KMS-11 (cell line): Measurements from ENCODE around the gene KCNQ1.

ENCODE experiments used
- H2AFZ ChIP-seq: fragments of 200-600 bp; sonication (generic); 2 replicates; pipeline ENCODE4 v1.6.1; 2016; ENCODE audit warnings: antibody characterized with exemption, mixed run types, low read depth
- H3K27ac ChIP-seq: fragments of 200-600 bp; sonication (generic); 2 replicates; pipeline ENCODE4 v1.6.1; 2016; ENCODE audit warnings: mild to moderate bottlenecking, mixed run types
- H3K27me3 ChIP-seq: fragments of 200-600 bp; sonication (generic); 2 replicates; pipeline ENCODE4 v1.6.1; 2017; ENCODE audit warnings: mild to moderate bottlenecking, low read depth, mixed run types, moderate library complexity; ENCODE audit not compliant: insufficient read depth
- H3K36me3 ChIP-seq: fragments of 200-600 bp; sonication (generic); 2 replicates; pipeline ENCODE4 v1.6.1; 2017; ENCODE audit warnings: mild to moderate bottlenecking, mixed run types; ENCODE audit not compliant: insufficient read depth
- H3K4me1 ChIP-seq: fragments of 200-600 bp; sonication (generic); 2 replicates; pipeline ENCODE4 v1.6.1; 2016; ENCODE audit warnings: mild to moderate bottlenecking, low read depth, mixed run types; ENCODE audit not compliant: poor library complexity, severe bottlenecking
- H3K4me2 ChIP-seq: fragments of 200-600 bp; sonication (generic); 2 replicates; pipeline ENCODE4 v1.7.0; 2016; ENCODE audit warnings: mild to moderate bottlenecking, mixed run types
- H3K4me3 ChIP-seq: fragments of 200-600 bp; sonication (generic); IDR thresholded peaks from 2 replicates; pipeline ENCODE4 v1.6.1; 2017; ENCODE audit warnings: low read depth, low read length, mixed read lengths; ENCODE audit not compliant: insufficient read depth
- H3K79me2 ChIP-seq: fragments of 200-600 bp; sonication (generic); 2 replicates; pipeline ENCODE4 v1.6.1; 2016; ENCODE audit warnings: low read depth, mixed run types; ENCODE audit not compliant: insufficient read depth
- H3K9ac ChIP-seq: fragments of 200-600 bp; sonication (generic); 2 replicates; pipeline ENCODE4 v1.6.1; 2016; ENCODE audit warnings: mild to moderate bottlenecking, mixed run types
- H4K20me1 ChIP-seq: fragments of 200-600 bp; sonication (generic); 2 replicates; pipeline ENCODE4 v1.6.1; 2016; ENCODE audit warnings: mild to moderate bottlenecking, mixed run types; ENCODE audit not compliant: insufficient read depth
- TF ChIP-seq, protein P1 (sequence below): fragments of 200-600 bp; sonication (generic); conservative IDR thresholded peaks from 2 replicates; pipeline ENCODE4 v1.6.1; 2017; ENCODE audit warnings: low read depth, mild to moderate bottlenecking, antibody characterized with exemption, low read length, moderate library complexity, mixed read lengths

Gene KCNQ1

DNA sequence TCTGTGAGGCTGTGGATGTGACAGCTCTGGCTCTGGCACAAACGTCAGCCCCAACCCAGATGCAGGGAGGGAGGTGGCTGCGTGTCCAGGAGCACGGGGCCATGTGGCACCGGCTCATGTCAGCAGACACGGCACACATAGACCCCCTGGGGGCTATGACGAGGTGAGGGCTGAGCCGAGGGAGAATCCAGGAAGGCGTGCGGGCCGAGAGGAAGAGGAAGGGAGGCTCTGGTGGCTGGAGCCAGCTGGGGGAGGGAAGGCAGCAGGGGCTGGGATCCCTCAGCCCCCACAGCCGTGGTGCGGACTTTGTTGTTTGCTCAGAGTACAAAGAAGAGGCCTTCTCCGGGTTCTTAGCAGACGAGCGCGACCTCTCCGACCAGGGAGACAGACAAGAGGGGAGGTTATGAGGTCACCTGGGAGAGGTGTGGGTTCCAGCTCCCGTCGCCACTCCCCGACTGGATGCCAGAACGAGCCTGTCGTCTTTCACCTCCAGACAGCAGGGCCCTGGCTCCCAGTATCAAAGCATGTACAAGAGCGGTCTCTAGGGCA lies 394.7 kb downstream of the KCNQ1 start:
- H3K27ac ChIP-seq = no peak overlapping the region
- no peaks in the 10 kb centered on the region for H3K4me1 ChIP-seq
- H4K20me1 ChIP-seq = no peaks in the 10 kb centered on the region
- no peaks in the 10 kb centered on the region for H3K27me3 ChIP-seq
- no peaks in the 10 kb centered on the region for H3K36me3 ChIP-seq
- H3K4me2 ChIP-seq = no peak overlapping the region
- H3K9ac ChIP-seq = no peak overlapping the region
- TF ChIP-seq, protein P1, sequence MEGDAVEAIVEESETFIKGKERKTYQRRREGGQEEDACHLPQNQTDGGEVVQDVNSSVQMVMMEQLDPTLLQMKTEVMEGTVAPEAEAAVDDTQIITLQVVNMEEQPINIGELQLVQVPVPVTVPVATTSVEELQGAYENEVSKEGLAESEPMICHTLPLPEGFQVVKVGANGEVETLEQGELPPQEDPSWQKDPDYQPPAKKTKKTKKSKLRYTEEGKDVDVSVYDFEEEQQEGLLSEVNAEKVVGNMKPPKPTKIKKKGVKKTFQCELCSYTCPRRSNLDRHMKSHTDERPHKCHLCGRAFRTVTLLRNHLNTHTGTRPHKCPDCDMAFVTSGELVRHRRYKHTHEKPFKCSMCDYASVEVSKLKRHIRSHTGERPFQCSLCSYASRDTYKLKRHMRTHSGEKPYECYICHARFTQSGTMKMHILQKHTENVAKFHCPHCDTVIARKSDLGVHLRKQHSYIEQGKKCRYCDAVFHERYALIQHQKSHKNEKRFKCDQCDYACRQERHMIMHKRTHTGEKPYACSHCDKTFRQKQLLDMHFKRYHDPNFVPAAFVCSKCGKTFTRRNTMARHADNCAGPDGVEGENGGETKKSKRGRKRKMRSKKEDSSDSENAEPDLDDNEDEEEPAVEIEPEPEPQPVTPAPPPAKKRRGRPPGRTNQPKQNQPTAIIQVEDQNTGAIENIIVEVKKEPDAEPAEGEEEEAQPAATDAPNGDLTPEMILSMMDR = no peak
- no peaks in the 10 kb centered on the region for H3K79me2 ChIP-seq
- H2AFZ ChIP-seq = no peak overlapping the region
- H3K4me3 ChIP-seq = no peak overlapping the region

DNA sequence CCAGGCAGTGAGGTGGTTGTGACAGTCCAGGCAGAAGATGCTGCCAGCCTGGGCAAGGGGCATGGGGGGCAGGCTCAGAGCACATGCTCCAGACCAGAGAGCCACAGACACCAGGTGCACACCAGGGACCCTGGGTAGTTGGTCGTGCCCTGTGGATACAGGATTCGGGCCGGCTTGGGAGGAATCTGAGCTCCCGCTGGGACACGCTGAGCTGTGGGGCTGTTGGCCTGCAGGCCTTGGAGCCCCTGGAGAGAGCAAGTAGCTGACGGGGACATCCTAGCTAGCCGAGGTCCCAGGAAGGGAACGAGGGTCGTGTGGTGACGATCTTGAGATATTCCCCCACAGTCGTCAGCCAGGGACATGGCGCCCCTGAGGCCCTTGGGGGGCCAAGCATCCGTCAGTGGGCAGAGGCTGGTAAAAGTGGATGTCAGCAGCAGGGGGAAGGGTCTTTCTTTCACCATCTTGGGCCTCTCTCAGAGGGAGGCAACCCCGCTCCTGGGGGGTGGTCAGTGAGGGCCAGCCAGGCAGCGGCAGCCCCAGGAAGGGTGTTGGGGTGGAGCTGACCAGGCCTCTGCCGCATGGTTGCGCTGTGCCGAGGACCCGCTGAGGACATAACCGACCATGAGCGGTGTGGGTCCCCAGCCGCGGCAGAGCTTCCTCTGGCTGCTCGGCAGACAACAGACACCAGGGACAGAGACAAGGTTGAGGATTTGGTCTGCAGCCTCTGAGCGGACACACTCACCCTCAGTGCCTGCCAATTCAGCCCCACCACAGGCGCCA lies 396.8 kb downstream of the KCNQ1 start:
- Histone ChIP-seq H3K4me3 (no peak overlapping the region), H3K9ac (no peak overlapping the region), H3K36me3 (no peaks in the 10 kb centered on the region), H3K27ac (no peak overlapping the region), H4K20me1 (no peaks in the 10 kb centered on the region), H3K79me2 (no peaks in the 10 kb centered on the region), H2AFZ (no peak overlapping the region), H3K27me3 (no peaks in the 10 kb centered on the region), H3K4me1 (no peaks in the 10 kb centered on the region), H3K4me2 (no peak overlapping the region)
- TF ChIP-seq, protein P1 = no peak

DNA sequence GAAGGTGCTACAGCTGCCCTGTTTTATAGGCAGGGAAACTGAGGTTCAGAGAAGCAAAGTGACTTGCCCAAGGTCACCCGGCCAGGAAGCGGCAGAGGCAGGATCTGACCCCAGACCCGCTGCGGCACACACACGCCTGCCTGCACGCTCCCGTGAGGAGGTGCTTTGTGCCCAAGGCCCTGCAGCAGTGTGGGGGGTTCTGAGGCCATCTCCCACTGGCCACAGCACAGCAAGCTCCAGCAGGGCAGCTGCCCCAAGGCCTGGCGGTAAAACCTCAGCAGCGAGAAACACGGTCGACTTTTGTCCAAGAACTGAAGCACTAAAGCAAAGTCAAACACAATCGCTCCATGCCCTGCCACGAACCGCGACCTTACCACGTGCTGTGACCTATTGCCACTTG lies 398.1 kb downstream of the KCNQ1 start:
- Histone ChIP-seq H3K4me2 (no peak overlapping the region), H3K27ac (no peak overlapping the region), H2AFZ (no peak overlapping the region), H3K9ac (no peak overlapping the region), H3K4me1 (no peaks in the 10 kb centered on the region), H4K20me1 (no peaks in the 10 kb centered on the region), H3K4me3 (no peak overlapping the region), H3K36me3 (no peaks in the 10 kb centered on the region), H3K79me2 (no peaks in the 10 kb centered on the region), H3K27me3 (no peaks in the 10 kb centered on the region)
- TF ChIP-seq, protein P1 = no peak

DNA sequence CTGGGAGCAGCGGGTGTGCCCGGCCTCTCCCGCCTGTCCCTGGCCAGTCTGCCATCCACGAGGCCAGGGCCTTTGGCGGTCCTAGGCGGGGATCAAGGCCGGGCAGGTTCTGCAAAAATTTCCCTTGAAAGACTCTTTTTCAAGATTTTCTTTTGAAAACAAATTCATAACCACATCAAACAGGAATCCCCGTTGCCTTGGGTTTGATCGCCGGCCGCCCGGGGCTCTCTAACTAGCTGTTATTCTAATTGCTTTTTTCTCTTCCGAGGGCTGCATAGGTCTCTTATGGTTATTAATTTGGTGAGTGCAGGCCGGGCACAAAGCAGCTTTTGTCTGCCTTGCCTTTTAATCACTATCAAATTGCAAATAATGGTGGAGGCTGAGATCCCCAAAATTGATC lies 398.7 kb downstream of the KCNQ1 start:
- Histone ChIP-seq H3K4me2 (no peak overlapping the region), H3K36me3 (no peaks in the 10 kb centered on the region), H2AFZ (no peak overlapping the region), H3K4me3 (no peak overlapping the region), H3K4me1 (no peaks in the 10 kb centered on the region), H3K27me3 (no peaks in the 10 kb centered on the region), H4K20me1 (no peaks in the 10 kb centered on the region), H3K9ac (no peak overlapping the region), H3K79me2 (no peaks in the 10 kb centered on the region), H3K27ac (no peak overlapping the region)
- TF ChIP-seq, protein P1 = no peak
